T-helper 2 cell treated with Interferon-gamma antibody and Interleukin-4, amounts not matched to agents 5 μg/mL and 100 μg/mL, for 36 hours (primary cell): ENCODE data around the gene SLC13A3.

Experiments
- DNase-seq: peaks from one replicate; pipeline ENCODE4 v3.0.0; 2021; ENCODE audit warnings: low spot score
- H3K27ac Mint-ChIP-seq: one replicate; pipeline ENCODE4 v1.8.0; 2021; ENCODE audit warnings: mild to moderate bottlenecking, mixed read lengths
- H3K27me3 Mint-ChIP-seq: one replicate; pipeline ENCODE4 v1.8.0; 2021; ENCODE audit warnings: low read depth, mixed read lengths
- H3K36me3 Mint-ChIP-seq: one replicate; pipeline ENCODE4 v1.8.0; 2021; ENCODE audit warnings: low read depth, mixed read lengths
- H3K4me1 Mint-ChIP-seq: one replicate; pipeline ENCODE4 v1.8.0; 2021; ENCODE audit warnings: low read depth, mixed read lengths
- H3K4me3 Mint-ChIP-seq: one replicate; pipeline ENCODE4 v1.8.0; 2022; ENCODE audit warnings: mild to moderate bottlenecking, moderate library complexity, mixed read lengths
- H3K9me3 Mint-ChIP-seq: one replicate; pipeline ENCODE4 v1.8.0; 2021; ENCODE audit warnings: mixed read lengths

Gene SLC13A3

DNA sequence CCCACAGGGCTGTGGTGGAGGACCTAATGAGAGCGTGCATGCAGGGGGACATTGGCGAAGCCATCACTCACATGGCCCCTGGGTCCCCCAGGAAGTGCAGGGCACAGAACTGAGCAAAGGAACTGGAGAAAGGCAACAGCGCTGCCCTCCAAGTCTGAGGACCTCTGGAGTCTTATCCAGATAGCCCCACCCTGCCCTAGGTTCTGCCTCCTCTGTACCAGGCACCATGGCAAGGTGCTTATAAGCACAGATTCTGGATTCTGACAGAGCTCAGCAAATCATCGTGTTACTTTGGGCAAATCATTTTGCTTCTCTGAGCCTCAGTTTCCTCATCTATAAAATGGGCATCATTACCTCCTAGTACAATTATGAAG is 44.5 kb downstream of the SLC13A3 start:
- H3K4me1 Mint-ChIP-seq, result peaks cover under 1% of the 10 kb centered on the region
- H3K36me3 Mint-ChIP-seq, result no peaks in the 10 kb centered on the region
- H3K27ac Mint-ChIP-seq, result no peak overlapping the region
- H3K4me3 Mint-ChIP-seq, result no peak overlapping the region
- no peaks in the 10 kb centered on the region for H3K9me3 Mint-ChIP-seq
- DNase-seq, result no peak
- peaks cover 11% of the 10 kb centered on the region for H3K27me3 Mint-ChIP-seq

- peaks cover 6% of the 10 kb centered on the region for H3K4me1 Mint-ChIP-seq
- no peaks in the 10 kb centered on the region for H3K36me3 Mint-ChIP-seq
- H3K27ac Mint-ChIP-seq, result no peak overlapping the region
- no peaks in the 10 kb centered on the region for H3K9me3 Mint-ChIP-seq
- peaks cover 10% of the 10 kb centered on the region for H3K27me3 Mint-ChIP-seq
- no peak overlapping the region for H3K4me3 Mint-ChIP-seq
- no peak for DNase-seq
Observed at GRCh38 chr20:46605978-46606816, 45.1 kb downstream of the SLC13A3 start.

DNA sequence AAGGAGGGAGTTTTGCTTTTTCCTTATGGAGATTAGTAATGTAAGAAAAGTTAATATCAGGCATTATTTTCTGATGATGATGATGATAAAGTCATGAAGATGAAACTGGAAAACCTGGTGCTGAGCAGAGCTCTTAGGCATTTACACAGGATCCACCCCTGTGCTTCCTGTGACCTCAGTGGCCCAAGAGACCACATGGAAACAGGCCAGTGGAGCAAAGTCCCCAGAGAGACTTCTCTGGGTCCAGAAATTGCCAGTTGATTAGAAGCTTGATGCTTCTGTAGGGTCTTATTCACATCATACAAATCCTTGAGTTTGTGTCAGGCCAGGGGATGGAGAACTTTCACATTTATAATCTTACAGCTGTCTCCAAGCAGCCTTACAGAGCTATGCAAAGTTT is 46.1 kb downstream of the SLC13A3 start:
- peaks cover 6% of the 10 kb centered on the region for H3K4me1 Mint-ChIP-seq
- no peaks in the 10 kb centered on the region for H3K9me3 Mint-ChIP-seq
- H3K27ac Mint-ChIP-seq, result no peak overlapping the region
- no peak overlapping the region for H3K4me3 Mint-ChIP-seq
- no peak for DNase-seq
- peaks cover 10% of the 10 kb centered on the region for H3K27me3 Mint-ChIP-seq
- H3K36me3 Mint-ChIP-seq, result no peaks in the 10 kb centered on the region

DNA sequence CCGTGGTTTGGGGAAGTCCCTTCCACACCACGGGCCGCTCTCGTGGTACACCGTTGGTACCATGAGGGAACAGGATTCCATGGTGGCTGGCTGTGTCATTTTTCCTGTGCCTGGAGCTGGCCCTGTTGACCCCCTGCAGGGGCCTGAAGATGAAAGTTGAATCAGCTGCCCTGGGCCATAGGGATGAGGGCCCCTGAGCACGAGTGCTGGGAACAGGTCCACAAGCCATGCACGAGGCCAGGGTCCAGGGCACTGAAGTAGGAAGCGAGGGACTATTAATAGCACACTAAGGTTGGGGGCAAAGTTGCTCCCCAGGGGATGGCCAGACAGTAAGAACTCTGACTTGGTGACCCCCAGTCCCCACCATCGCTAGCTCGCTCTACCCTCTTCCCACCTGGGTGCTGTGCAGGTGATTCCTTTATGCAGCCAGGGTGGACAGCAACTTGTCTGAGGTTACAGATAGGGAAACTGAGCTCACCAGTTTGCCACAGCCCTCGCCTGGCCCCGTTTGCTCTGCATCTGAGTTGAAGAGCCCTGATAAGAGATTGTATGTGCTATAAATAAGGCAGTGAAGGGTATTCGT is 46.6 kb downstream of the SLC13A3 start:
- no peak for DNase-seq
- peaks cover 13% of the 10 kb centered on the region for H3K27me3 Mint-ChIP-seq
- H3K36me3 Mint-ChIP-seq, result no peaks in the 10 kb centered on the region
- H3K4me1 Mint-ChIP-seq, result peaks cover 6% of the 10 kb centered on the region
- H3K4me3 Mint-ChIP-seq, result no peak overlapping the region
- H3K9me3 Mint-ChIP-seq, result no peaks in the 10 kb centered on the region
- no peak overlapping the region for H3K27ac Mint-ChIP-seq

GRCh38 chr20:46602429-46602828 is 48.8 kb downstream of the SLC13A3 start:
- peaks cover 6% of the 10 kb centered on the region for H3K4me1 Mint-ChIP-seq
- H3K27ac Mint-ChIP-seq, result no peak overlapping the region
- H3K4me3 Mint-ChIP-seq, result no peak overlapping the region
- H3K36me3 Mint-ChIP-seq, result no peaks in the 10 kb centered on the region
- no peaks in the 10 kb centered on the region for H3K9me3 Mint-ChIP-seq
- H3K27me3 Mint-ChIP-seq, result peaks cover 17% of the 10 kb centered on the region
- no peak for DNase-seq

DNA sequence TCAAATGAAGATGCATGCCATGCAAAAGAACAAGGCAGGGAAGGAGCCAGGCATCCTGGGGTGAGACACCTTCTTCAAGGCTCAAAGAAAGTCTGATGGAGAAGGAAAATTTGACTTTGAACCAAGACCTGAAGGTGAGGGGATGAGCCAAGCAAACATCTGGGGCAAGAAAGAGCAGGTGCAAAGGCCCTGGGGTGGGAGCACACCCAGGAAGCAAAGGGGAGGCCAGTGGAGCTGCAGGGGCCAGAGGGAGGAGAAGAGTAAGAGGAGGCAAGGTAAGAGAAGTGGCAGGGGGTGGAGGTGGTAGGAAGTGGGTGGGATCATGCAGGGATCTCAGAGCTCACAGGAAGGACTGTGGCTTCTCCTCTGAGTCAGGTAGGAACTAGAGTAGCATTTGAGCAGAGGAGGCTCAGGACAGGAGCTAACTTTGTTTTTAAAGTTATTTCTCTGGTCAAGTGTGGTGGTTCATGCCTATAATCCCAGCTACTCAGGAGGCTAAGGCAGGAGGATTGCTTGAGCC is 49.6 kb downstream of the SLC13A3 start:
- H3K36me3 Mint-ChIP-seq, result no peaks in the 10 kb centered on the region
- H3K27me3 Mint-ChIP-seq, result peaks cover 17% of the 10 kb centered on the region
- no peaks in the 10 kb centered on the region for H3K9me3 Mint-ChIP-seq
- H3K27ac Mint-ChIP-seq, result no peak overlapping the region
- H3K4me3 Mint-ChIP-seq, result no peak overlapping the region
- peaks cover 6% of the 10 kb centered on the region for H3K4me1 Mint-ChIP-seq
- no peak for DNase-seq

DNA sequence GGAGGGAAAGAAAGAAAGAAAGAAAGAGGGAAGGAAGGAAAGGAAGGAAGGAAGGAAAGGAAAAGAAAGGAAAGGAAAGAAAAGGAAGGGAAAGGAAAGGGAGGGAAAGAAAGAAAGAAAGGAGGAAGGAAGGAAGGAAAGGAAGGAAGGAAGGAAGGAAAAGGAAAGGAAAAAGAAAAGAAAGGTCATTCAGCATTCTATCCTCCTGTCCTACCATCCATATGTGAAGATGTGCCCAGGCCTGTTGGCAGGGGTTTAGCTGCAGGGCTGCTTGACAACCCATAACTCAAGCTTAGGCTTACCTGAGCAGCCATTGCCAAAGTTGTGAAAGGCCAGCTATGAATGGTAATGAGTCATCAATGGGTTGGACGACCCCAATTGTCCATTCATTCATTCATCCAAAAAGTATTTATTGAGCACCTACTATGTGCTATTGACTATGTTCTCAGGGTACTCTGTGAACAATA is 50.9 kb downstream of the SLC13A3 start:
- peaks cover 6% of the 10 kb centered on the region for H3K4me1 Mint-ChIP-seq
- H3K27ac Mint-ChIP-seq, result no peak overlapping the region
- no peaks in the 10 kb centered on the region for H3K9me3 Mint-ChIP-seq
- no peak overlapping the region for H3K4me3 Mint-ChIP-seq
- peaks cover 22% of the 10 kb centered on the region for H3K27me3 Mint-ChIP-seq
- no peak for DNase-seq
- H3K36me3 Mint-ChIP-seq, result no peaks in the 10 kb centered on the region

GRCh38 chr20:46599227-46599987 is 51.9 kb downstream of the SLC13A3 start:
- Mint-ChIP-seq H3K27me3 (peaks cover 22% of the 10 kb centered on the region), H3K27ac (no peak overlapping the region), H3K4me1 (peaks cover 6% of the 10 kb centered on the region), H3K36me3 (no peaks in the 10 kb centered on the region), H3K4me3 (no peak overlapping the region), H3K9me3 (no peaks in the 10 kb centered on the region)
- DNase-seq, result no peak

- no peaks in the 10 kb centered on the region for H3K36me3 Mint-ChIP-seq
- H3K4me1 Mint-ChIP-seq, result no peaks in the 10 kb centered on the region
- H3K4me3 Mint-ChIP-seq, result no peak overlapping the region
- DNase-seq, result no peak
- H3K27ac Mint-ChIP-seq, result no peak overlapping the region
- H3K9me3 Mint-ChIP-seq, result no peaks in the 10 kb centered on the region
- peaks cover 27% of the 10 kb centered on the region for H3K27me3 Mint-ChIP-seq
Observed at GRCh38 chr20:46595933-46596332, 55.3 kb downstream of the SLC13A3 start.

GRCh38 chr20:46594725-46595124 is 56.5 kb downstream of the SLC13A3 start:
- H3K4me3 Mint-ChIP-seq, result no peak overlapping the region
- no peak overlapping the region for H3K27ac Mint-ChIP-seq
- no peak for DNase-seq
- H3K36me3 Mint-ChIP-seq, result no peaks in the 10 kb centered on the region
- peaks cover 2% of the 10 kb centered on the region for H3K4me1 Mint-ChIP-seq
- no peaks in the 10 kb centered on the region for H3K9me3 Mint-ChIP-seq
- peaks cover 27% of the 10 kb centered on the region for H3K27me3 Mint-ChIP-seq

DNA sequence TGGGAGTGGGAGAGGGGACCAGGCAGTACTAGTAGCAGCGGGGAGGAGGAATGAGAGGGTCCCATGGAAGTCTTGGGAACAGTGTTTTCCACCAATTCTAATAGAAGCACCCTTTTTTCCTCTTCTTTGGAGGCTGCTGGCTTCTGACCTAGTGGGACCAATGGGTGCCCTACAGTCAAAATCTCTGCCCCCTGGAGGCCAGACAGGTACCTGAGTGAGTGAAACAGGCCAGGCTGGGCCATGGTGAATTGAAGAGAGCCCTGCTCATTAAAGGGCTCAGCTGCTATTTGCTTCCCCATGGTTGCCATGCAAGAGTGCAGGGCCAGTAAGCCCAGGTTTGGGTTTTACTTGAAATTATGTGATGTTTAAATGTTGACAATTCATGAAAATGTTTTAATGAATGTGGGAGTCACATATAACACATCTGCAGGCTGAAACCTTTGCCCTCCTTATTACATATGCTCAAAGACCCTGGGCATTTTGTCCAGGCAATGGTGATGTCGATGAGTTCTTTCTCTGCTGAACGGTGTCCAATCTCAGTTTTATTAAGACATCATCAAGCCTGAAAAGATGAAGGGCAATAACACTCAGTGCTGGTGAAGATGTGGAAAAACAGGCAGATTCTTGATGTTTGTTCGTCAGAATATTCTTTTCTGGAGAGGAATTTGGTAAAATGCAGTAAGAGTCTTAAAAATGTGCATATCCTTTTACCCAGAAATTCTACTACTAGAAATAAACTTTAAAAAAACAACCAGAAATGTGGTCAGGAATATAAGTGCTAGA is 58.5 kb downstream of the SLC13A3 start:
- H3K9me3 Mint-ChIP-seq, result no peaks in the 10 kb centered on the region
- peaks cover 18% of the 10 kb centered on the region for H3K27me3 Mint-ChIP-seq
- H3K4me1 Mint-ChIP-seq, result peaks cover 10% of the 10 kb centered on the region
- no peak for DNase-seq
- no peak overlapping the region for H3K4me3 Mint-ChIP-seq
- H3K36me3 Mint-ChIP-seq, result no peaks in the 10 kb centered on the region
- no peak overlapping the region for H3K27ac Mint-ChIP-seq

DNA sequence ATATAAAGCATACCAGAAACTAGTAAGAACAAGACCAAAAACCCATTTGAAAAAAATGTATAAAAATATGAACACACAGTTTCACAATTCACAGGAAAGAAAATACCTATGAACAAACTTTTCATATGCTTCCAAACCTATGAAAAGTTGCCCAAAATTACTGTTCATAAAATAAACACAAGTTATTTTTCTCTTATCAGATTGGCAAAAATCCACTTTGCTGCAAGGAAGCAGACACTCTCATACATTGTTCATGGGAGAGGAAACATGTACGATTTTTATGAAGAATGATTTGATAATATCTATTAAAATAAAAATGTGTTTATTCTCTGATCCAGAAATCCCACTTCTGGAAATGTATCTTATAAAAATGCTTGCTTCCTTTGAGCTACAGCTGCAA is 60.8 kb downstream of the SLC13A3 start:
- Mint-ChIP-seq H3K27ac (no peak overlapping the region), H3K4me1 (peaks cover 10% of the 10 kb centered on the region), H3K27me3 (peaks cover 13% of the 10 kb centered on the region), H3K4me3 (no peak overlapping the region), H3K9me3 (no peaks in the 10 kb centered on the region), H3K36me3 (no peaks in the 10 kb centered on the region)
- no peak for DNase-seq
